Hepatocyte (in vitro differentiated cells): ENCODE results near the gene RDH14. TPM values are rescaled to one million over a fixed set of nuclear protein-coding genes. Genes with fewer than 3 reads are reported as not detected.

Source experiments
- DNase-seq: peaks from one replicate; pipeline ENCODE4 v3.0.0-alpha.2; 2016; ENCODE audit warnings: low spot score
- H2AFZ ChIP-seq: fragments of 200-600 bp; sonication (generic); 2 replicates; pipeline ENCODE4 v1.6.0; 2016; ENCODE audit warnings: antibody characterized with exemption, mild to moderate bottlenecking
- H3K27ac ChIP-seq: fragments of 200-600 bp; sonication (generic); 2 replicates; pipeline ENCODE4 v1.5.1; 2016; ENCODE audit warnings: mild to moderate bottlenecking
- H3K27me3 ChIP-seq: fragments of 200-600 bp; sonication (generic); 2 replicates; pipeline ENCODE4 v1.6.1; 2016
- H3K36me3 ChIP-seq: fragments of 200-600 bp; sonication (generic); replicated peaks from 2 replicates; pipeline ENCODE4 v1.5.1; 2016; ENCODE audit warnings: low read depth; ENCODE audit not compliant: insufficient read depth
- H3K4me1 ChIP-seq: fragments of 200-600 bp; sonication (generic); 2 replicates; pipeline ENCODE4 v1.5.1; 2016; ENCODE audit warnings: mild to moderate bottlenecking, moderate library complexity; ENCODE audit not compliant: insufficient read depth
- H3K4me2 ChIP-seq: fragments of 200-600 bp; sonication (generic); 2 replicates; pipeline ENCODE4 v1.6.0; 2016
- H3K4me3 ChIP-seq: fragments of 200-600 bp; sonication (generic); 2 replicates; pipeline ENCODE4 v1.5.1; 2016; ENCODE audit warnings: mild to moderate bottlenecking
- H3K79me2 ChIP-seq: fragments of 200-600 bp; sonication (generic); 2 replicates; pipeline ENCODE4 v1.6.0; 2017; ENCODE audit warnings: mild to moderate bottlenecking
- H3K9me2 ChIP-seq: fragments of 200-600 bp; sonication (generic); replicated peaks from 2 replicates; pipeline ENCODE4 v1.6.0; 2017; ENCODE audit warnings: mild to moderate bottlenecking; ENCODE audit not compliant: insufficient read depth
- H3K9me3 ChIP-seq: fragments of 200-600 bp; sonication (generic); 2 replicates; pipeline ENCODE4 v1.5.1; 2016; ENCODE audit warnings: low read depth, mild to moderate bottlenecking
- H4K20me1 ChIP-seq: fragments of 200-600 bp; sonication (generic); 2 replicates; pipeline ENCODE4 v1.6.0; 2016; ENCODE audit warnings: mild to moderate bottlenecking; ENCODE audit not compliant: insufficient read depth, poor library complexity, severe bottlenecking
- CTCF ChIP-seq: fragments of 200-600 bp; sonication (generic); IDR thresholded peaks from 2 replicates; pipeline ENCODE4 v1.5.1; 2016; ENCODE audit warnings: antibody characterized with exemption, mild to moderate bottlenecking; ENCODE audit not compliant: poor library complexity
- EZH2 ChIP-seq: fragments of 200-600 bp; sonication (generic); IDR thresholded peaks from 2 replicates; pipeline ENCODE4 v1.6.1; 2016; ENCODE audit warnings: antibody characterized with exemption, mild to moderate bottlenecking, borderline replicate concordance
- EZH2phosphoT487 ChIP-seq: fragments of 200-600 bp; sonication (generic); IDR thresholded peaks from one replicate; pipeline ENCODE4 v1.6.1; 2018; ENCODE audit warnings: antibody characterized with exemption, mild to moderate bottlenecking, low read depth, moderate library complexity; ENCODE audit not compliant: unreplicated experiment, severe bottlenecking
- WGBS: methylation state at CpG from one replicate; pipeline ENCODE4 v1.1.6; 2016; ENCODE audit warnings: low lambda C conversion rate; ENCODE audit errors: missing lambda C conversion rate; 5-methylcytosine and 5-hydroxymethylcytosine counted together
- polyA plus RNA-seq: library from polyadenylated mRNA; unstranded; fragments of >200 nt; fragmentation: Nextera tagmentation; extraction: Ambion mirVana; gene quantifications from 2 replicates; pipeline ENCODE4 v1.2.1, GENCODE V29; 2016
- total RNA-seq: library from RNA; depleted of rRNA; stranded (reverse); fragments of >200 nt; gene quantifications from 2 replicates; pipeline ENCODE4 v1.2.3, GENCODE V29; 2014

The RDH14 gene
- total and polyA plus RNA-seq, 2 experiments from 2014 or later = 38.2 to 46.5 TPM

GRCh38 chr2:18583905-18584607 lies 23.6 kb upstream of the RDH14 start:
- no peaks in the 10 kb centered on the region for H3K4me1 ChIP-seq
- no peak overlapping the region for H3K27ac ChIP-seq
- H3K4me3 ChIP-seq = no peak overlapping the region
- H3K27me3 ChIP-seq = no peaks in the 10 kb centered on the region
- no peaks in the 10 kb centered on the region for H3K79me2 ChIP-seq
- H3K9me2 ChIP-seq = no peaks in the 10 kb centered on the region
- no peaks in the 10 kb centered on the region for H4K20me1 ChIP-seq
- TF ChIP-seq EZH2 (no peak), EZH2phosphoT487 (no peak), CTCF (no peak)
- no peaks in the 10 kb centered on the region for H3K36me3 ChIP-seq
- peaks cover 4% of the 10 kb centered on the region for H3K9me3 ChIP-seq
- DNase-seq = no peak
- no peak overlapping the region for H3K4me2 ChIP-seq
- WGBS = 98% methylated on average over 36 of the region's 37 CpGs
- H2AFZ ChIP-seq = no peak overlapping the region

GRCh38 chr2:18580606-18581005 lies 20.2 kb upstream of the RDH14 start:
- Histone ChIP-seq H3K9me2 (no peaks in the 10 kb centered on the region), H3K27ac (no peak overlapping the region), H4K20me1 (no peaks in the 10 kb centered on the region), H3K9me3 (peaks cover 4% of the 10 kb centered on the region), H3K79me2 (no peaks in the 10 kb centered on the region), H3K4me3 (no peak overlapping the region), H2AFZ (no peak overlapping the region), H3K36me3 (no peaks in the 10 kb centered on the region), H3K27me3 (no peaks in the 10 kb centered on the region), H3K4me2 (no peak overlapping the region), H3K4me1 (no peaks in the 10 kb centered on the region)
- TF ChIP-seq CTCF (no peak), EZH2 (no peak), EZH2phosphoT487 (no peak)
- DNase-seq = no peak
- 100% methylated on average over 3 of the region's 3 CpGs for WGBS

GRCh38 chr2:18578033-18578432 lies 17.6 kb upstream of the RDH14 start:
- no peaks in the 10 kb centered on the region for H3K27me3 ChIP-seq
- H2AFZ ChIP-seq = no peak overlapping the region
- H3K27ac ChIP-seq = no peak overlapping the region
- H3K4me1 ChIP-seq = no peaks in the 10 kb centered on the region
- peaks cover 4% of the 10 kb centered on the region for H3K9me3 ChIP-seq
- H3K79me2 ChIP-seq = no peaks in the 10 kb centered on the region
- H3K4me2 ChIP-seq = no peak overlapping the region
- no peak for TF ChIP-seq EZH2phosphoT487
- no peak for TF ChIP-seq CTCF
- no peak for TF ChIP-seq EZH2
- no peaks in the 10 kb centered on the region for H4K20me1 ChIP-seq
- H3K9me2 ChIP-seq = no peaks in the 10 kb centered on the region
- H3K36me3 ChIP-seq = no peaks in the 10 kb centered on the region
- H3K4me3 ChIP-seq = no peak overlapping the region
- DNase-seq = no peak
